HEK293T (cell line): ENCODE measurements around the gene GPT2.
"Not testable (repeated sequence)": the region's sequence is repeated elsewhere in the genome, so short reads cannot be mapped to it uniquely, and the experiment has no call there.

Experiments used
- CTCF ChIA-PET: fragments of 350-600 bp; formaldehyde crosslinking; extraction: SDS; loops from one replicate; lab custom pipeline; 2021; ENCODE audit warnings: antibody characterized with exemption, inconsistent platforms; lab: Yijun Ruan, JAX
- POLR2A ChIA-PET: fragments of 350-600 bp; formaldehyde crosslinking; extraction: SDS; loops from one replicate; lab custom pipeline; 2020; ENCODE audit warnings: antibody characterized with exemption, inconsistent platforms; lab: Yijun Ruan, JAX
- DNase-seq: peaks from one replicate; pipeline ENCODE4 v3.0.0; 2012; ENCODE audit warnings: mixed read lengths; ENCODE audit errors: extremely low spot score
- ARNT ChIP-seq: fragments of 450-650 bp; IDR thresholded peaks from 2 replicates; pipeline ENCODE4 v1.6.1; 2017; ENCODE audit warnings: mild to moderate bottlenecking
- BHLHE40 ChIP-seq: fragments of 450-650 bp; IDR thresholded peaks from 2 replicates; pipeline ENCODE4 v1.6.1; 2016; ENCODE audit warnings: mild to moderate bottlenecking, moderate library complexity, borderline replicate concordance
- CTBP1 ChIP-seq: fragments of 450-650 bp; IDR thresholded peaks from 2 replicates; pipeline ENCODE4 v1.6.1; 2016; ENCODE audit warnings: borderline replicate concordance
- ELF4 ChIP-seq: fragments of 450-650 bp; IDR thresholded peaks from 2 replicates; pipeline ENCODE4 v1.6.1; 2017; ENCODE audit warnings: antibody characterized with exemption
- FOXA1 ChIP-seq: fragments of 450-650 bp; IDR thresholded peaks from 2 replicates; pipeline ENCODE4 v1.6.1; 2016; ENCODE audit warnings: mild to moderate bottlenecking
- FOXK2 ChIP-seq: fragments of 450-650 bp; IDR thresholded peaks from 2 replicates; pipeline ENCODE4 v1.6.1; 2016; ENCODE audit warnings: mild to moderate bottlenecking
- FOXM1 ChIP-seq: fragments of 450-650 bp; IDR thresholded peaks from 2 replicates; pipeline ENCODE4 v1.6.1; 2017; ENCODE audit warnings: mild to moderate bottlenecking, borderline replicate concordance
- HDGF ChIP-seq: fragments of 450-650 bp; IDR thresholded peaks from 2 replicates; pipeline ENCODE4 v1.6.1; 2017; ENCODE audit warnings: antibody characterized with exemption, borderline replicate concordance
- L3MBTL2 ChIP-seq: fragments of 450-650 bp; conservative IDR thresholded peaks from 2 replicates; pipeline ENCODE4 v1.6.1; 2016; ENCODE audit warnings: mild to moderate bottlenecking
- LEF1 ChIP-seq: fragments of 450-650 bp; IDR thresholded peaks from 2 replicates; pipeline ENCODE4 v1.6.1; 2017; ENCODE audit warnings: mild to moderate bottlenecking, borderline replicate concordance
- NFRKB ChIP-seq: fragments of 450-650 bp; IDR thresholded peaks from 2 replicates; pipeline ENCODE4 v1.6.1; 2016; ENCODE audit warnings: mild to moderate bottlenecking, moderate library complexity
- SP1 ChIP-seq: fragments of 450-650 bp; IDR thresholded peaks from 2 replicates; pipeline ENCODE4 v1.6.1; 2017
- SUZ12 ChIP-seq: fragments of 450-650 bp; IDR thresholded peaks from 2 replicates; pipeline ENCODE4 v1.6.1; 2016; ENCODE audit warnings: mild to moderate bottlenecking
- TARDBP ChIP-seq: fragments of 450-650 bp; IDR thresholded peaks from 2 replicates; pipeline ENCODE4 v1.6.1; 2016
- ZNF384 ChIP-seq: fragments of 450-650 bp; IDR thresholded peaks from 2 replicates; pipeline ENCODE4 v1.6.1; 2016
- TF ChIP-seq, protein P1 (sequence below): fragments of 450-650 bp; IDR thresholded peaks from 2 replicates; pipeline ENCODE4 v1.6.1; 2016

GPT2 gene

DNA sequence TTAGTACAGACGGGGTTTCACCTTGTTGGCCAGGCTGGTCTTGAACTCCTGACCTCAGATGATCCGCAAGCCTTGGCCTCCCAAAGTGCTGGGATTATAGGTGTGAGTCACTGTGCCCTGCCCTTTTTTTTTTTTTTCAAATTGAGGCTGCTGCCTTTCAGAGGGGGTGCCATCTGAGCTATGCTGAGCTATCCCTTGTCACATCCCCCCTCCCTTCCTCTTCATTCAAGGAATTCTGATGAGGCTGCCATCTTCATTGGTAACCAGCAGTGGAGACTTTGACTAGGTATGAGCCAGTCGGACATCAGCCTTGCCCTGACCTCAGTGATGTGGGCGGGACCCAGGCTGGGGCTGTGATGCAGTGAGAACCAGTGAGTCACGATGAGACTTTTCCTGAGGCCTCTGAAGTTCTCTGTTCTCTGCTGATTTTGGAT is 24.4 kb upstream of the GPT2 start:
- no peak for DNase-seq
- POLR2A ChIA-PET = no interaction called here
- CTCF ChIA-PET = interaction anchor here (0.6 kb wide), 1 partner anchor 50 kb away, joined by 3 read pairs; no protein-coding TSS in a partner anchor
- no peak for TF ChIP-seq ZNF384

DNA sequence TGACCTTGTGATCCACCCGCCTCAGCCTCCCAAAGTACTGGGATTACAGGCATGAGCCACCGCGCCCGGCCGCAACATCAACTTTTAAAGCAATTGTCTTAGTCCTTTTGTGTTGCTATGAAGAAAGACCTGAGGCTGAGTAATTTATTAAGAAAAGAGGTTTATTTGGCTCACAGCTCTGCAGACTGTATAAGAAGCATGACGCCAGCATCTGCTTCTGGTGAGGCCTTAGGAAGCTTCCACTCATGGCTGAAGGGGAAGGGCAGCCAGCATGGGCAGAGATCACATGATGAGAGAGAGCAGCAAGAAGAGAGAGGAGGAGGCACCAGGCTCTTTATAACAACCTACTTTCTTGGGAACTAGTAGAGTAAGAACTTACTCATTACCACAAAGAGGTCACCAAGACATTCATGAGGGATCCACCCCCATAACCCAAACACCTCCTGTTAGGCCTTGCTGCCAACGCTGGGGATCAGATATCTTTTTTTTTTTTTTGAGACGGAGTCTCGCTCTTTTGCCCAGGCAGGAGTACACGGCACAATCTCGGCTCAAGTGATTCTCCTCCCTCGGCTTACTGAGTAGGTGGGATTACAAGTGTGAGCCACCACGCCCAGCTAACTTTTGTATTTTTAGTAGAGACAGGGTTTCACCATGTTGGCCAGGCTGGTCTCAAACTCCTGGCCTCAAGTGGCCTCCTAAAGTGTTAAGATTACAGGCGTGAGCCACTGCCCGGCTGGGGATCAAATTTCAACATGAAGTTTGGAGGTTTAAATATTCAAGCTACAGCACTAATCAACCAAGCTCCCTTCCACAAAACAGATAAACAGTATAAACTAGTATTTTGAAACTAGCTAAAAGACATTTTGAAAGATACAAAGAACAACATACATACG is 21.4 kb upstream of the GPT2 start:
- DNase-seq = no peak
- no peak for TF ChIP-seq SUZ12
- 0 out of 2 replicates have a peak, but pooled peaks have one; percentile 15 for TF ChIP-seq L3MBTL2
- ChIA-PET POLR2A (interaction anchor here (1.9 to 2.0 kb wide), 2 partner anchors 21 to 23 kb away, joined by 4 to 9 read pairs; partner anchors contain the start of gene GPT2), CTCF (interaction anchor here (0.6 to 1.7 kb wide), 3 partner anchors 9 to 55 kb away, joined by 3 to 11 read pairs (median 3); no protein-coding TSS in a partner anchor)

DNA sequence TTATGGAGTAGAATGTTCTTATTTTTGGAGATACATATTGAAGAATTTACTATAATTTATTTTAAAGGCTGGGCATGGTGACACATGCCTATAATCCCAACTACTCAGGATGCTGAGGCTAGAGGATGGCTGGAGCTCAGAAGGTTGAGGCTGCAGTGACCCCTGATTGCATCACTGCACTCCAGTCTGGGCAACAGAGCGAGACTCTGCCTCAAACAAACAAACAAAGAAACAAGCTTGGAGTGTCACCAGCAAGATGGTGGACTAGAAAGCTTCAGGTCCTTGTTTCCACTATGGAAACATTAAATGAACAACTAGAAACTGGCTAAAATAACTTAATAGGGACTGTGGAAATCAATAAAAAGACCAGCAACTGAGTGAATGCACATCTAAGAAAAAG is 17.9 kb upstream of the GPT2 start:
- no peak for DNase-seq
- POLR2A ChIA-PET = interaction anchor here (1.1 kb wide), 1 partner anchor 18 kb away, joined by 8 read pairs; the partner anchor contains the start of gene GPT2
- TF ChIP-seq TARDBP (no peak), LEF1 (no peak), NFRKB (no peak)
- TF ChIP-seq, protein P1, sequence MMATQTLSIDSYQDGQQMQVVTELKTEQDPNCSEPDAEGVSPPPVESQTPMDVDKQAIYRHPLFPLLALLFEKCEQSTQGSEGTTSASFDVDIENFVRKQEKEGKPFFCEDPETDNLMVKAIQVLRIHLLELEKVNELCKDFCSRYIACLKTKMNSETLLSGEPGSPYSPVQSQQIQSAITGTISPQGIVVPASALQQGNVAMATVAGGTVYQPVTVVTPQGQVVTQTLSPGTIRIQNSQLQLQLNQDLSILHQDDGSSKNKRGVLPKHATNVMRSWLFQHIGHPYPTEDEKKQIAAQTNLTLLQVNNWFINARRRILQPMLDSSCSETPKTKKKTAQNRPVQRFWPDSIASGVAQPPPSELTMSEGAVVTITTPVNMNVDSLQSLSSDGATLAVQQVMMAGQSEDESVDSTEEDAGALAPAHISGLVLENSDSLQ = no peak
- CTCF ChIA-PET = no interaction called here

DNA sequence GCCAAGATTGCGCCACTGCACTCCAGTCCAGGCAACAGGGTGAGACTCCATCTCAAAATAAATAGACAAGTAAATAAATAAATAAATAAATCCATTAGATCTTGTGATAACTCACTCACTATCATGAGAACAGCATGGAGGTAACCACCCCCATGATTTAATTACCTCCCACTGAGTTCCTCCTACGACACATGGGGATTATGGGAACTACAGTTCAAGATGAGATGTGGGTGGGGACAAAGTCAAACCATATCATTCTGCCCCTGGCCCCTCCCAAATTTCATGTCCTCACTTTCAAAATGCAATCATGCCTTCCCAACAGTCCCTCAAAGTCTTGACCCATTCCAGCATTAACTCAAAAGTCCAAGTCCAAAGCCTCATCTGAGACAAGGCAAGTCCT is 16.7 kb upstream of the GPT2 start:
- CTCF ChIA-PET = interaction anchor here (0.7 kb wide), 1 partner anchor 41 kb away, joined by 3 read pairs; no protein-coding TSS in a partner anchor

DNA sequence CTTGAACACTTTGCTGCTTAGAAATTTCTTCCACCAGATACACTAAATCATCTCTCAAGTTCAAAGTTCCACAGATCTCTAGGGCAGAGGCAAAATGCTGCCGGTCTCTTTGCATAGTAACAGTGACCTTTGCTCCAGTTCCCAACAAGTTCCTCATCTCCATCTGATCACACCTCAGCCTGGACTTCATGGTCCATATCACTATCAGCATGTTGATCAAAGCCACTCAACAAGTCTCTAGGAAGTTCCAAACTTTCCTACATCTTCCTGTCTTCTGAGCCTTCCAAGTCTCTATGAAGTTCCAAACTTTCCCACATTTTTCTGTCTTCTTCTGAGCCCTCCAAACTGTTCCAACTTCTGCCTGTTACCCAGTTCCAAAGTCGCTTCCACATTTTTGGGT is 15.3 kb upstream of the GPT2 start:
- POLR2A ChIA-PET, CTCF ChIA-PET: not testable (repeated sequence)

More for the DNA sequence above, 16.7 kb upstream of the GPT2 start:
- DNase-seq, POLR2A ChIA-PET: not testable (repeated sequence)

DNA sequence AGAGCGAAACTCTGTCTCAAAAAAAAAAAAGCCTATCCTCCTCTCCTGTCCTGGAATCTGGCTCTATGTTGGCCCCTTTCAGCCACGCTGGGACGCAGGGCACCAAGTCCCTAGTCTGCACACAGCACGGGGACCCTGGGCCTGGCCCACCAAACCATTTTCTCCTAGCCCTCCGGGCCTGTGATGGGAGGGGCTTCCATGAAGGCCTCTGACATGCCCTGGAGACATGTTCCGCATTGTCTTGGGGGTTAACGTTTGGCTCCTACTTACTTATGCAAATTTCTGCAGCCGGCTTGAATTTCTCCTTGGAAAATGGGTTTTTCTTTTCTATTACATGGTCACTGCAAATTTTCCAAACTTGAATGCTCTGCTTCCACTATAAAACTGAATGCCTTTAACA is 12.6 kb upstream of the GPT2 start:
- TF ChIP-seq SP1 = no peak
- TF ChIP-seq CTBP1 = no peak
- TF ChIP-seq, protein P1 = no peak
- TF ChIP-seq BHLHE40 = no peak
- TF ChIP-seq NFRKB = no peak
- no peak for TF ChIP-seq ZNF384
- TF ChIP-seq FOXK2 = no peak
- TF ChIP-seq HDGF = no peak
- TF ChIP-seq ARNT = no peak
- TF ChIP-seq L3MBTL2 = no peak
- TF ChIP-seq SUZ12 = no peak
- TF ChIP-seq FOXM1 = no peak
- no peak for TF ChIP-seq LEF1
- no peak for TF ChIP-seq FOXA1
- no peak for TF ChIP-seq TARDBP
- TF ChIP-seq ELF4 = no peak
- ChIA-PET POLR2A (interaction anchor here (1.5 kb wide), 1 partner anchor 13 kb away, joined by 12 read pairs; the partner anchor contains the start of gene GPT2), CTCF (no interaction called here)
- DNase-seq = no peak

More for the DNA sequence above, 15.3 kb upstream of the GPT2 start:
- not testable (repeated sequence) for DNase-seq

DNA sequence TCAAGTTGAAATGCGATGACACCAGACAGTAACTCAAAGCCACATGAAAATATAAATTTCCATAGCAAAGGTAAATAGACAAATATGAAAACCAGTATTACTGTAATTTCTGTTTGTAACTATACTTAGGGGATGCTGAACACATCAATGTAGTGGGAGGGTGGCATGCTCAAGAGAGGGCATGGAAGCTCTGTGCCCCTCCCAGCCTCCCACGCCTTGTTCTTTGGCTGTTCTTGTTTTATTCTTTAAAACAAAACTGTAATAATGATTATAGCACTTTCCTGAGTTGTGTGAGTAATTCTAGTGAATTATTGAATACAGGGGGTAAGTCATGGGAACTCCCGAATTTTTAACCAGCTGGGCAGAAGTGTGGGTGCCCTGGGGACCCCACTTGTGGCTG is 11.0 kb upstream of the GPT2 start:
- ChIA-PET CTCF (no interaction called here), POLR2A (interaction anchor here (1.6 kb wide), 1 partner anchor 11 kb away, joined by 7 read pairs; the partner anchor contains the start of gene GPT2)
- no peak for DNase-seq
- no peak for TF ChIP-seq ARNT
- TF ChIP-seq SP1 = no peak
- TF ChIP-seq ZNF384 = no peak
- no peak for TF ChIP-seq TARDBP
- TF ChIP-seq CTBP1 = no peak
- no peak for TF ChIP-seq SUZ12
- TF ChIP-seq BHLHE40 = no peak
- no peak for TF ChIP-seq LEF1
- TF ChIP-seq L3MBTL2 = no peak
- no peak for TF ChIP-seq HDGF
- TF ChIP-seq FOXK2 = no peak
- no peak for TF ChIP-seq ELF4
